Neural progenitor cell (in vitro differentiated cells): ENCODE measurements around the gene PNMT.

Source experiments
- EZH2 ChIP-seq: fragments of 200-600 bp; sonication (generic); IDR thresholded peaks from 2 replicates; pipeline ENCODE4 v1.6.1; 2017; ENCODE audit warnings: antibody characterized with exemption, mild to moderate bottlenecking, moderate library complexity
- TF ChIP-seq, protein P1 (sequence below): fragments of 200-600 bp; sonication (generic); IDR thresholded peaks from 2 replicates; pipeline ENCODE4 v1.5.1; 2017; ENCODE audit warnings: antibody characterized with exemption, mild to moderate bottlenecking

DNA sequence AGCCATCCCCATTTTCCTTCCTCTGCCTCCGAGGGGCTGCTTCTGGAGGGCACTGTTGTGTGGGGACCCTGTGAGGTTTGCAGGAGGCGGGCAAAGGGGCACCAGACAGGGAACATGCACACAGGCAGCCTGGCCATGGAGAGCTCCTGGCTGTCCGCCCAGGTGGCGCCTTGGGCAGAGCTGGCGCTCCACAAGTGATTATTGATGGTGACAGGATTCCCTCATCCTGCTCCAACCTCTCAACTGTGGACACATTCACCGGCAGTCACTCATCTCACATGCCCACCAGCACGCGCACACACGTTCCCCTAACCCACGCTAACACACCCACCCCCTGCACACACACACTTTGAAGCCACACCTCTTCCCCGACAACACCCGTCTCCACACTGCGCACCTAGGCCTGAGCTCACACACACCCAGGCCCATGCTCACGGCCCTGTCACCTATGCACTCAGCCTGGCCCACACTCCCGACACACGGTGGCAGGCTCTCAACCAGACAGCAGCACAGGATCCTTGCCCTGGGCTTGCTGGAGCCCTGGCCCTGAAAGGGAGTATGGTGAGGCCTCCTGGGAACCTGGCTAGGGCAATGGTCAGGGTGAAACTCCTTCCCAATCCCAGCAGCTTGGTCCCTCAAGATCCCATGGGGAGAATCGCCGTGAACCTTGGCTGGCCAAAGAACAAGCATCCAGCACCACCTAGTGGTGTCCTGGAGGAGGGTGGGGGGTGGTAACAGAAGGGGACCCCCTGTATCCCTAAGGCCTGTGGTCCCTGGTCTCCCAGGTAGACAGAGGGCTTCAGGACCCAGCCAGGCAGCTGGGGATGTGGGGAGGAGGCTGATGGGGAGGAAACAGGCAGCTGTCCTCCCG, 3.6 kb downstream of the PNMT start:
- TF ChIP-seq EZH2: no peak
- TF ChIP-seq, protein P1, sequence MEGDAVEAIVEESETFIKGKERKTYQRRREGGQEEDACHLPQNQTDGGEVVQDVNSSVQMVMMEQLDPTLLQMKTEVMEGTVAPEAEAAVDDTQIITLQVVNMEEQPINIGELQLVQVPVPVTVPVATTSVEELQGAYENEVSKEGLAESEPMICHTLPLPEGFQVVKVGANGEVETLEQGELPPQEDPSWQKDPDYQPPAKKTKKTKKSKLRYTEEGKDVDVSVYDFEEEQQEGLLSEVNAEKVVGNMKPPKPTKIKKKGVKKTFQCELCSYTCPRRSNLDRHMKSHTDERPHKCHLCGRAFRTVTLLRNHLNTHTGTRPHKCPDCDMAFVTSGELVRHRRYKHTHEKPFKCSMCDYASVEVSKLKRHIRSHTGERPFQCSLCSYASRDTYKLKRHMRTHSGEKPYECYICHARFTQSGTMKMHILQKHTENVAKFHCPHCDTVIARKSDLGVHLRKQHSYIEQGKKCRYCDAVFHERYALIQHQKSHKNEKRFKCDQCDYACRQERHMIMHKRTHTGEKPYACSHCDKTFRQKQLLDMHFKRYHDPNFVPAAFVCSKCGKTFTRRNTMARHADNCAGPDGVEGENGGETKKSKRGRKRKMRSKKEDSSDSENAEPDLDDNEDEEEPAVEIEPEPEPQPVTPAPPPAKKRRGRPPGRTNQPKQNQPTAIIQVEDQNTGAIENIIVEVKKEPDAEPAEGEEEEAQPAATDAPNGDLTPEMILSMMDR: peak; percentile 74
